GM18508 (cell line): ENCODE results near the gene POC1B.
A peak's percentile ranks its signal among the peaks of the same experiment; 100 is the strongest.

Source experiments
- ATAC-seq: cut with Tn5 transposase; IDR thresholded peaks from one replicate; pipeline ENCODE4 v1.9.1; 2021; ENCODE audit warnings: moderate number of reproducible peaks; ENCODE audit not compliant: insufficient read depth, unreplicated experiment

POC1B gene

DNA sequence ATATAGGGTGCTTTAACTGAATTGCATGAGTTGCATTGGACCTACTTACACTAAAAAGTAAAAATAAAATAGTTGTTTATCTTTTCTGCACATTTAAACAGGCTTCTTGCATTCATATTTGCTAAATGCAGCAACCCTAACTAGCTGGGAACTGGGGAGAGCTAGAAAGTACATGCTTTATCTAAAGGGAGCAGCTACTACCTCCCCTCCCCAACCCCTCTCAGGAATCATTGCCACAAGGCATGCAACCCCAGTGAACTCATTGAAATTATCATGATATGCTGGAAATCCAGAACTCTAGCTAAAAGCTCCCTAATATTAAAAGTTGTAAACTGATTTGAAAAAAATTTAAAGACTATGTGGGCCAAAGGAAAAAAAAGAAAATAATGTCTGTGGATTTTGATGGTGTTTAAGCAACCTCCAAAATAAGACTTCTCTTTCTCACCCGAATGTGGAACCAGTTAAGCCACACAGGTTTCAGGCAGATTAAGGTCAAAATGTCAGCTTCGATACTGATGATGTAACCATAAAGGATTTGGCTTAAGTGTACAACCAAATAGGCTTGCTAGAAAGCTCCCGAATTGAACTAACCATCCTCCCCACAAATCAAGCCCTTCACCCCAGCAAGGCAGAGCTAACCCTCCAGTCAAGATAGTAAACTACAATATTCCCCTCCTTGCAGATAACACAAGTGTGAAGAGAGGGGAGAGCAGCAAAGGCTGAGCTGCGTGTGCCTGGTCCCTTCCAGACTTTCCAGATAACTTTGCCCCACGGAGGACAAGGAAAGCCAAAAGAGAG, 13.8 kb upstream of the POC1B start:
- ATAC-seq = no peak

DNA sequence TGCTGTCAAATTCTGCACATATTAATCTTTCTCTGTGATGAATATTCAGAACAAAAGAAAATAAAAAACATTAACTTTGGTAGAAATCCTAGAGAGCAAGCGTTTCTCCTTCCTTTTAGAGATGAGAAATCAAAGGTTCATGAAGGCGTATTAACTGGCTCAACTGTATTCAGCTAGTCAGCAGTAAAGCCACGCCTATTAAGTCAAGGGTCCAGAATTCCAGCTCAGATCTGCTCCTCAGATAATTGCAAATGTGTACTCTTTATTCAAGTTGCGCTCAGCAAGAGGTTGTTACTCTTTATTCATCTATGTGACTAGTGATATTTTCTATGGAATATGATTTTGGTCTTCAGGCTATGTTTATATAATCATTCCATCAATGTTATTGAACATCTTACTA, 13.1 kb upstream of the POC1B start:
- no peak for ATAC-seq

DNA sequence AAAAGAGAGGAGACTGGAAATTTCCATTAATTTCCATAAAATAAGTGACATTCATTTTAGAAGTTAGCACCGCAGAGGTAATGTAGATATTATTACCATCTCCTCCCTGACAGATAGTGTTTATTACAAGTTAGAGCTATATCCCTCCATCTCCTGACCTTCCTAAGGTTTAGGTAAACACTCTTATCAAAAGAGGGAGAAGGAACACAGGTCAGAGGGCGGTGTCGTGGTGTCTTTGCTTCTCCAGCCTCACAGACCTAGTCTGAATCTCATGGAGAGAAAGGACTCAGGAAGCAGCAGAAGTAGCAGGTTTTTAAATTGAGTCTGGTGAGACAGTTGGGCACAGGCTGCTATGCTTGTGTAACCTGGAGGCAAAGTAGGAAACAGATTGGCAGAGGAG, 11.5 kb upstream of the POC1B start:
- ATAC-seq = no peak

DNA sequence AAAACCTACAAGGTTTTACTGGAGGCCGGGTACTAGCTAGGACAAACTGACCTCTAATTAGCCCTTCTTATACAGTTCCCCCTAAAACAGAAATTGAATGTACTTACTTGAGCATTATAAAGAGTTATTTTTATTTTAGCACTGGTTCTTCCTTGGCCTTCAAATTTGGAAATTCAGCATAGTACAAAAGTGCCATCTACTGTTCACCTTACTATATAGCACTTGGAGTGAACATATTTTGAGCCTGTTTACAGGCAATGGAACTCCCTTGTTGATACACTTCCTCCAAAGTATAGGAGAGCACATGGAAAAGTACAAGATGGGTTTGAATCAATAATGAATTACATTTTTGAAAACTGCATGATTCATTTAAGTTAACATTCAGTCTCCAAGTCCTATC, 3.9 kb upstream of the POC1B start:
- peak; percentile 32 for ATAC-seq

DNA sequence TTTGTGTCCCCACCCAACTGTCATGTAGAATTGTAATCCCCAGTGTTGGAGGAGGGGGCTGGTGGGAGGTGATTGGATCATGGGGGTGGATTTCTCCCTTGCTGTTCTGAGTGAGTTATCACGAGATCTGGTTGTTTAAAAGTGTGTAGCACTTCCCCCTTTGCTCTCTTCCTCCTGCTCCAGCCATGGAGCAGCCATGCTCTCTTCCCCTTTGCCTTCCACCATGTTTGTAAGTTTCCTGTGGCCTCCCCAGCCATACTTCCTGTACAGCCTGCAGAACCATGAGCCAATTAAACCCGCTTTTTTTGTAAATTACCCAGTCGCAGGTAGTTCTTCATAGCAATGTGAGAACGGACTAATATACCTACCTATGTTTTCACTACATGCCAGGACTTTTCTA, 2.6 kb upstream of the POC1B start:
- no peak for ATAC-seq

DNA sequence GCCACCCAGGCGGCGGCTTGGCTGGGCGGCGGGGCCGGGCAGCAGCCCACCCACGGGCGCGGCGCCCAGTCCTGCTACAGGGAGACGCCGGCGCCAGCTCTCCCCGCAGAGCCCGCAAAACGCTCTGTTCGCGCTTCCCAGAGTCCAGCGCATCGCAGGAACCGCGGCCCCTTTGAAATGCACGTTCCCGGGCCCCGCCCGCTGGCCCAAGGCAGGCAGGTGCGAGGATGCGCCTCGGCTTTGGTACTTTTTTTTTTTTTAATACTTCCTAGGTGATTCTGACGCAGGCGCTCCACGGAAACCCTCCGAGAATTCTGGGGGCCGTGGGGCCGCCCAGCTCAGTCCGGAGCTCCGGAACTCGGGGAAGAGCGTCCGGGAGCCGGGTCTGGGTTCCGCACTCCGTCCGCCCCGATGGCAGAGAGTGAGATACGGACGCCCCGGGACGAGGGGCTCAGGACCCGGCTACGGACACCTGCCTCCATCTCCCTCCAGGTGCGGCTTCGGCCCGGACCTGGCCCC, 483 bp downstream of the POC1B start:
- peak; percentile 16 for ATAC-seq

DNA sequence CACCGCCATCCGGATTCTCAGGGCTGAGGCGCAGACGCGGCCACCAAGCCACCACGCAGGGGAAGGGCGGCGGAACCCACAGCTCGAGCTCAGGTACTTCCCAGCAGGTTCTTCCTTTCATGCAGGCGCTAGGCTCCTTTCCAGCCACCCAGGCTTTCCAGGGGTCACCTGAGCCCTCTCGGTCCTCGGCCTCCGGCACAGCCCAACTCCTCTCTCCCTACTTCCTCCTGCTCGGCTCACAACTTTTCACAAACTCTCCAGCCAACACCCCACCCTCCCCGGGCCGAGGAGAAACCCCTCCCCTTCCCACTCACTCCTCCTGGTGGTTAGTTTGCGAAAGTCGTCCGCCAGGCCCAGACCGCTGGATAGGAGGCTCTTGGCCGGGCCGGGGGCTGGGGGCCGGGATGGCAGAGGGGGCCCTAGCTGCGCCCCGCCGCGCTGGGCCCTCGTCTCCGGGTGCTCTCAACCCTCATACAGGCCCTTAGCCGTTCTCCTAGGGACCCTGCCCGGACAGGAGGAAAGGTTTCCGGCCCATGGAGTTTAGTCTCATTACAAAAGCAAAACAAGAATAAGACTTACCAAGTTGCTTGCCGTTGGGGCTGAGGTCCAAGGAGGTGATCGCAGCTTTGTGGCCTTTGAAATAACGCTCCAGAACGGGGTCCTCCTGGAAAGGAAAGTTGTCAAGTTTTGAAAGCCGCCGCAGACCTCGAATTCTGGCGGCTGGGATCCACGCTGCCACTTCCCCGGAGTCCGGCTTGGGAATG, 1.1 kb downstream of the POC1B start, which contains the start of gene GALNT4:
TSS of gene GALNT4 (minus strand) at position 256 of the 764 bp plus-strand sequence. CDS start at position 9, 247 bp downstream.
- peak; percentile 57 for ATAC-seq

DNA sequence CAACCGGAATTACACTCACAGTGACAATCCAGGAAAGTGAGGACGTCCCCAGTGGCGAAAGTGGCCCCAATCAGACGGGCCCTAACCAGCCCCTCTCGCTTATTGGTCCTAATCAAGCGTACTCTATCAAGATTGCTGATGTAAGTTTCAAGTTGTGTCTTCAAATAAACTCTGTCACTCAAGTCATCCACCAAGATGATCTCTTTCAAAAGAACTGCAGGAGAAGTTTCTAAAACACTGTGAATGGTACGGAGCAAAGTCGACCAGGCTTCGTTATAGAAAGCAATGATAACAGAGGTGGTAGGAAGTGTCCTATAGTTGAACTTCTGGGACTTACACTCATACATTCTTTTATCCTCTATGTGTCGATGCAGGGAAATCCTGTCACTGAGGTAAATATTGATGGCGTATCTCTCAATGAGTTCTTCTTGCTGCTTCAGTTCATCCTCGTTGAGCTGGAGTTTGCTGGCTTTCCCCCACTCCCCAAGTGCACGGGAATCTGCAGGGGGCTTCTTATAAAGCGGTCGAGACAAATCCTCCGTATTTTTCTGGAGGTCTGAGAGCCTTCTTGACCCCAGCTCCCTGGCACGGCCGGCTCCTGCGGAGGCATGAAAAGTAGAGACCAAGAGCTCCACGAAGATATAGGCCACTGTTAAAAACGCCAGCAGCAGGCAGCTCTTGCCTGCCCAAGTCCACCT, 1.9 kb downstream of the POC1B start:
- ATAC-seq = no peak

DNA sequence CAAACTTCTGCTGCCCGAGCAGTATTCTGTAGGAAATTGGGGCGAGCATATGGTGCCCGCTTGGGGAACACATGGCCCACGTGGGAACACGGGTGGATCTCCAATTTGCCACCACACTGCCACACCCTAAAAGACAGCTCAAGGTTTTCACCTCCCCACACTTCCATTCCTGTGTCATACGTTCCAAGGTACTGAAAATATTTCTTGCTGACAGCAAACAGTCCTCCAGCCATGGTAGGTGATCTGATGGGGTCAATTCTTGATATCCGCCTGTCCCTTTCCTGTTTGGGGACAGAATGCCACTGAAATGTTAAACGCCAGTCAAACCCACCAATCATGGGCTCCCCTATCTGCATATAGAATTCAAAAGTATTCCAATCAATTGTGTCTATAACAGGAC, 2.5 kb downstream of the POC1B start:
- no peak for ATAC-seq

DNA sequence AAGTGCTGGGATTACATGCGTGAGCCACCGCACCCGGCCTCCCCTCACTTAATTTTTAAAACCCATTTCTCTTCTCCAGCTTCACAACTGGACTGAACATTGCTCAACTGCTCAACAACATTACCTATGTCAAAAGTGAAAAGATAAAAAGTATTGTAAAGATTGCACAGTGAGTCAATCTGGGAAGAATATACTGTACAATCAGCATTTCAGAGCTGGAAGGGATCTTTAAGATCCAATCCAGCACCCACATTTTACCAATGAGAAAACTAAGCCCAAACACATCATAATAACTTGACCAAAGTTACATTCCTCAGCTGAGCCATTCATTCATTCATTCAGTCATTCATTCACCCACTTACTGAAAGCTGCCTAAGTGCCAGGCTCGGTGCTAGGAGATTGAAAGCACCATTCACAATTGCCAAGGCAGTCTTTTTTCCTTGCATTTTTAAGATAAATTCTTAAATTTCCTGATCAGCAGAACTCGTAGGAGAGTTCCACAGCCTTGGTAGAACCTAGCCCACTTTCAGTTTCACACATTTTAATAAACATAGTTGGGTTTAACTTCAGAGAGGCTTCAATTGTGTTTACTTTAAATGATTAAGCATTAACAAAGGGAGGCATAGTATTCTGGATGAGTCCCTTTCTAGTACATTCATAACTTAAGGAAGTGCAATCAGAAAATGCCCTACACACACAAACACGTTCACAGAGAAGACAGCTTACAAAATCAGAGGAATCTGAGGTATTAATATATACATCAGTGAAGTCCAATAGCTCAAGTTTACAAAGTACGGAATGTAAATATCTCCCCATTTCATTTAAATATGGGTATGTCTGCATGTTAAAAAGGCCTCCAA, 4.3 kb downstream of the POC1B start:
- ATAC-seq = no peak

DNA sequence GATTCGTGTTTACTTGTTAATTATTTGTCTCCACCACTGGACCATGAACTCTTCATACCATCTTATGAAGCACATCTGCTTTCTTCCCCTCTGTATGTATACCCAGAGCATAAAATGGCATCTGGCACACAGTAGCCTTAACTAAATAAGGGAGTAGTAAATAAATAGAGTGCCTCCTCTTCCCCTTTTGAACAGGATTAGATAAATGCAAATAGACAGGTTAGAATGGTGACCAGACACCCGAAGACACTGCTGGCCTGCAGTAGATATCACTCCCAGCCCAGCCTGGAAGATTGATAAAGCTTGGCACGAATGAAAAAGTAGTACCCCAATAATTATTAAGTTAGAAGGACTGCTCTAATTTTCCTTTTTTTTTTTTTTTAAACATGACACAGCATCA, 8.1 kb downstream of the POC1B start:
- no peak for ATAC-seq

DNA sequence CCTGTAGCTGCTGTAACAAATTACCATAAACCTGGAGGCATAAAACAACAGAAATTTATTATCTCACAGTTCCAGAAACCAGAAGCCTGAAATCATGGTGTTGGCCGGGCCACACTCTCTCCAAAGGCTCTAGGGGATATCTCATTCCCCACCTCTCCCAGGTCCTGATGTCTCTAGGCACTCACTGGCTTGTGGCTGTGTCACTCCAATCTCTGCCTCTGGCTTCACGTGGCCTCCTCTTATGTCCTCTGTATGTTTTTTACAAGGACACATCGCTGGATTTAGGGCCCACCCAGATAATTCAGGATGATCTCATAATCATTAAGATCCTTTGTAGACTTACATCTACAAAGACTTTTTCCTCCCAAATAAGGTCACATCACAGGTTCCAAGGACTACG, 9.2 kb downstream of the POC1B start:
- no peak for ATAC-seq

DNA sequence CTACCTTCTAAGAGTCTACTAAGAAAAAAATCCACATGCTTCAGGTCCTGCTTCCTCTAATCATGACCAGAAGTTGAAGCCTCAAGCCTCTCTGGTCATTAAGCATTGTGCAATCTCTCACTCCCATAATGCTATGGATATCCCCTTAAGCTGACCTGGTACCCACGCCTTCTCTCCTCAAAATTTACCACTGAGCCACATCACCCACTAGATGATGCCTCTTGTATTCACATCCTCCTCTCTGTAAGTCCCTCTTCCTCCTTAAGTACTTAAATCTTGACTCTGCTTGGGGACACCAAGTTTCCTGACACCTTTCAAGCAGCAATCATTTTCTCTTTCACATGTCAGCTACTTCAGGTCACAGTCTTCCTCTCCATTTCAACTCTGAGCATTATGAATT, 11.1 kb downstream of the POC1B start:
- ATAC-seq = peak; percentile 66

DNA sequence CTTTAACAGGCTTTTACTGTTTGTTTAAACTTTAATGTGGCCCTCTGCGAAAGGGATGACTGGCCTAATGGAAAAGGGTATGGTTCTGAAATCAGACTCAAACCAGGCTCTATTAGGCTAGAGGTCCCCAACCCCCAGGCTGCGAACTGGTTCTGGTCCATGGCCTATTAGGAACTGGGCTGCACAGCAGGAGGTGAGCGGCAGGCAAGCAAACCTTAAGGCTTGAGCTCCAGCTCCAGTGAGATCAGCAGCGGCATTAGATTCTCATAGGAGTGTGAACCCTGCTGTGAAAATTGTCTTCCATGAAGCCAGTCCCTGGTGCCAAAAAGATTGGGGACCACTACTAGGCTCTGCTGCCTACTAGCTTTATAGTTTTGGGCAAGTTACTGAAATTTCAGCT, 12.3 kb downstream of the POC1B start:
- ATAC-seq = no peak

DNA sequence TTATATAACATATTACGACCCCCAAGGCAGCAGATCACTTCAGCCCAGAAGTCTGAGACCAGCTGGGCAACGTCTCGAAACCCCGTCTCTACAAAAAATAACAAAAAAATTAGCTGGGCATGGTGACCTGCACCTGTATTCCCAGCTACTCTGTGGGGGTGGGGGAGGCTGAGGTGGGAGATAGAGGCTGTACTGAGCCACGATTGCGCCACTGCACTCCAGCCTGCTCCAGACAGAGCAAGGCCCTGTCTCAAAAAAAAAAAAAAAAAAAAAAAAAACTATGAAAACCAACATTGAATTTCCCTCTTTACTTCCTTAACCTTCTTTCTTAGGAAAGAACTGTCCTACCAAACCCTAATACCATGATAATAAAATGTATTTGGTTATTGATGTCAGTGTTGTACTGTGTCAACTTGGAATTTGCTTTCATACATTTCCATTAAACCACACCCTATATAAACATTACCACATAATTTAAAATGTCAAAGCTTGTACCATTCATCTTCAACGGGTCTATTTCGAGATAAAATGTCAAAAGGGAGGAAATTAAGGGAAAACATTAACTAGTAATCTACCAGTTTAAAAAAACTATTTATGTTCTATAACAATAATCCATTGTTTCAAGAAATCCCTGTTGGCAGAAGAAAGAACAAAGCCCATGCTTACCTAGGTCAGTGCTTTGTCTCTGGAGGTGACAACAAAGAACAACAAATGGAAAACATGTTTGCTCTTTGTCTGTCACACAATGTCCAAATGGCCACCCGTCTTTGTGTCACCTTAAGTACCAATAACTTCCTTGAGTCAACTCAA, 18.6 kb downstream of the POC1B start:
- ATAC-seq = no peak

DNA sequence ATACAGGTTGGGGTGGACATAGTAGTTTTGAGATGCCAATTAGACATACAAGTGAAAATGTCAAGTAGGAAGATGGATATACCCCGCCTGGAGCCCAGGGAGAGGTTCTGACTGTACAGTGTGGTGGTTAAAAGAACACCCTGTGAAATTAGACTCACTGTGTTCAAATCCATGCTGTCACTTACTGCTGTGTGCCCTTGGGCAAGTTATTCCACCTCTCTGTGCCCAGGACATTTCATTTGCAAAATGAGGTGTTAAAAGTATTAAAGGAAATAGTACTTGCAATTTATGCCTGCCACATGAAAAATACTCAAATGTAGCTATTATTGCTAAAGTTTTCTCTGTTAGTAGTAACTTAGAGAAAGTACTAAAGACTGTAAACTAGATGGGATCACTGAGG, 19.8 kb downstream of the POC1B start:
- ATAC-seq = no peak

DNA sequence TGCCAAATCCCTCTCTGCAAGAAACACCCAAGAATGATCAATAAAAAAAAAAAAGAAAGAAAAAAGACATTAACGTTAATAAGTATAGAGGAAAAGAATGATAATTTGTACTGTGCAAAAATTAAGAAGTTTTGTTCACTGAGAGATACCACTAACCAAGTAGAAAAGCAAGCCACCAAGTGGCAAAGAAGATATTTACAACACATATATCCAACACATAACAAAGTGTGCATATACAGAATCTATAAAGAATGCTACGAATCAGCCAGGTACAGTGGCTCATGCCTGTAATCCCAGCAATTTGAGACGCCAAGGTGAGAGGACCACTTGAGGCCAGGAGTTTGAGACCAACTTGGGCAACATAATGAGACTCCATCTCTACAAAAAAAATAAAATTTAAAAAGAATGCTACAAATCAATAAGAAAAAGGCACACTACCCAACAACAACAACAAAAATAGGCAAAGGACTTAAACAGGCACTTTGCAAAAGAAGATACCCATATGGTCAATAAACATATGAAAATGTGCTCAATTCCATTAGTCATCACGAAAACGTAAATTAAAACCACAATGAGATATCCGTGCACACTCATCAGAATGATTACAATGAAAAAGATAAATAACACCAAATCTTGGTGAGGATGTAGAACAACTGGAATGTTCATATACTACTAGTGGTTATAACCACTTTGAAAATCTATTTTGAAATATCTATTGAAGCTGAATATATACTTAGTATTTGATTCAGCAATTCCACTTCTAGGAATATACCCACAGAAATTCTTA, 21.1 kb downstream of the POC1B start:
- no peak for ATAC-seq

DNA sequence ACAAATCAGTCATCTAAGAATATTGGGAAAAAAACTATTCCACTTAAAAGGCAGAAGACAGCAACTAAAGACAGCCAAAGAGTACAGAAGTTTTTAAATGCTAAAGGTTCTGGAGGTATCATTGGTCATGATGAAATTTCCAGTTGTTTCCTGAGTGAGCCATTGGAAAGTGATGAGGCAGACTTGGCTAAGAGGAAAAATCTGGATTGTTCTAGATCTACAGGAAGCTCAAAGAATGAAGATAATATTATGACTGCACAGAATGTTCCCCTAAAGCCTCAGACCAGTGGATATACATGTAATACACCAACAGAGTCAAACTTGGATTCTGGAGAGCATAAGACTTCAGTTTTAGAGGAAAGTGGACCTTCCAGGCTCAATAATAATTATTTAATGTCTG, 24.1 kb downstream of the POC1B start:
- no peak for ATAC-seq
